Activated CD4-positive, alpha-beta T cell treated with anti-CD3 and anti-CD28 coated beads, Interleukin-2, amount 10 ng/mL, durations not matched to agents 24 days and 14 days (primary cell): ENCODE data around the gene OTOG. TPM values are rescaled to one million over a fixed set of nuclear protein-coding genes. Genes with fewer than 3 reads are reported as not detected.

Source experiments
- DNase-seq: peaks from one replicate; pipeline ENCODE4 v3.0.0; 2022
- H3K27ac Mint-ChIP-seq: one replicate; pipeline ENCODE4 v1.8.0; 2022; ENCODE audit warnings: mild to moderate bottlenecking, mixed read lengths
- H3K27me3 Mint-ChIP-seq: one replicate; pipeline ENCODE4 v1.8.0; 2022; ENCODE audit warnings: mixed read lengths
- H3K36me3 Mint-ChIP-seq: one replicate; pipeline ENCODE4 v1.8.0; 2022; ENCODE audit warnings: low read depth, mild to moderate bottlenecking, mixed read lengths
- H3K4me1 Mint-ChIP-seq: one replicate; pipeline ENCODE4 v1.8.0; 2021; ENCODE audit warnings: mixed read lengths
- H3K4me3 Mint-ChIP-seq: one replicate; pipeline ENCODE4 v1.8.0; 2022; ENCODE audit warnings: mild to moderate bottlenecking, moderate library complexity, mixed read lengths
- H3K9me3 Mint-ChIP-seq: one replicate; pipeline ENCODE4 v1.8.0; 2021; ENCODE audit warnings: mixed read lengths
- intact Hi-C: fragments of 100-400 bp; cut with micrococcal nuclease; formaldehyde crosslinking; loops from one replicate; pipeline ENCODE4 v1.15.1; 2023
- total RNA-seq: library from RNA; stranded (reverse); gene quantifications from 2 replicates; pipeline ENCODE4 v1.2.3, GENCODE V29; 2022

OTOG gene
- total RNA-seq, 1 donor from 2014 or later: not detected

DNA sequence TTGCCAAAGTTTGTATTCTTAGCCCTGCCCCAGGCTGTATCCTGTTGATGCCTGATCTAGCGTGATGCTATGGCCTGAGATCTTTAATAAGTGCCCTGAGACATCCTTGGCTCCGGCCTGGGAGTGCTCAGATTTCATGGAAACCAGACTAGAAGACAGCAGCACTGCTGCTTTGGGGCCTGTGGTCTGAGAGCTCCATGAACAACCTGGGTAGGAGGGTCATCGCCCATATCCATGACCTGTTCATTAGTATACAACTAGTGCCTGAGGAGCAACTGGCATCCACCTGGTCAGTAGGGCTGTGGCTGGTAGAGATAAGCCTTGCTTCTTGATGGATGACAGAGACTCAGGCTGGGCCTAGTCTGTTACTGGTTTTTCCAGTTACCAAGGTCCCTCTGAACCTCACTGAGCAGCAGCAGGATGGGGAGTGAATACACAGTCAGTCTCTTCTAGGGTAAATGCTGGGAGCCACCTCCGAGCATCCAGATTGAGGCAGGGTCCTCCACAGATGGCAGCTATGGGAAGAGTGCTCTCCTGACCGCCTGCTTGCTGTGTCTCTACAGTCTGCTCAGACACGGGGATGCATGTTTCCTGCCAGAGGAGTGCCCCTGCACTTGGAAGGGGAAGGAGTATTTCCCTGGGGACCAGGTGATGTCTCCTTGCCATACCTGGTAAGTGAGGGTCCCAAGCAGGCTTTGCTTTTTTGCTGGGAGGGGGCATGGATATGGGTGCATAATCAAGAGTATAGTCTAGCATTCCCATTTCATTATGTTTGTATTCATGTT is 39.0 kb downstream of the OTOG start:
- DNase-seq: no peak
- H3K4me3 Mint-ChIP-seq: no peak overlapping the region
- no peaks in the 10 kb centered on the region for H3K4me1 Mint-ChIP-seq
- no peaks in the 10 kb centered on the region for H3K9me3 Mint-ChIP-seq
- peaks cover 16% of the 10 kb centered on the region for H3K27me3 Mint-ChIP-seq
- H3K36me3 Mint-ChIP-seq: no peaks in the 10 kb centered on the region
- intact Hi-C loops: no loop called here
- no peak overlapping the region for H3K27ac Mint-ChIP-seq

DNA sequence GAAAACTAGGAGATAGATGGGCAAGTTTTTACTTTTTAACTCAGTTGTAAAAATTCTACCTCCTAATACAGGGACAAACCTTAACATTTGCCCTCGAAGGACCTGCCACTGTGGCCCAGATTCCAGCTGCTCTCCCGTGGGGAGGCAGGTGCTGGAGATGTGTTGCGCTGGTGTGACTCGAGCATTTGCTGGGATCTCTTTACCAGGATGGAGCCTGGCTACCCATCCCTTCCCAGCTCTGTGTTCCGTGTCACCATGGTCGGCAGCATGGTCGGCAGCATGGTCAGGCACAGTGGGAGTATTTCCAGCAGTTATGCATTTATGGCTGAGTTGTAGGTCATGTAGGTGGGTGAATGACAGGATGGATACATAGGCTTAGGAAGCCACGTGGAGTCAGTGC is 41.1 kb downstream of the OTOG start:
- DNase-seq: no peak
- no peak overlapping the region for H3K4me3 Mint-ChIP-seq
- H3K27me3 Mint-ChIP-seq: peaks cover 10% of the 10 kb centered on the region
- no peak overlapping the region for H3K27ac Mint-ChIP-seq
- no peaks in the 10 kb centered on the region for H3K9me3 Mint-ChIP-seq
- no peaks in the 10 kb centered on the region for H3K36me3 Mint-ChIP-seq
- no peaks in the 10 kb centered on the region for H3K4me1 Mint-ChIP-seq
- intact Hi-C loops: no loop called here

DNA sequence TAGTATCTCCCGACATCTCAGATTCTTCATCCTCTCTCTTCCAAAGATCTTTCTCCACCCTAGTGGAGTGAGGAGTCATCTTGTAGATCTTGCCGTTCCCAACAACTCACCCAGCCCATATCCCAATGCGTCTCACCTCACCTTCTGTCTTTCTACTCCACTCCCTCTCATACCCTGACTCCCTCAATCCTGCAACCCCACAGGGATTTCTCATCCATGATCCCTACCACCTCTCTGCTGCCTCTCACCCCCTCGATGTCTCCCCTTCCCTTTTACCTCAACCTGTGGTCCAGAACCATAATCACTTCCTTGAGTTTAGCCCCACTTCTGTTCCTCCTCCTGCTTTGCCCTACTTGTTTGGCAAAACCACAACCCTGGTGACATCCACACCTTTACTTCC is 41.7 kb downstream of the OTOG start:
- Mint-ChIP-seq H3K4me1 (no peaks in the 10 kb centered on the region), H3K27me3 (peaks cover 7% of the 10 kb centered on the region), H3K36me3 (no peaks in the 10 kb centered on the region), H3K27ac (no peak overlapping the region), H3K9me3 (no peaks in the 10 kb centered on the region), H3K4me3 (no peak overlapping the region)
- no peak for DNase-seq
- intact Hi-C loops: no loop called here

DNA sequence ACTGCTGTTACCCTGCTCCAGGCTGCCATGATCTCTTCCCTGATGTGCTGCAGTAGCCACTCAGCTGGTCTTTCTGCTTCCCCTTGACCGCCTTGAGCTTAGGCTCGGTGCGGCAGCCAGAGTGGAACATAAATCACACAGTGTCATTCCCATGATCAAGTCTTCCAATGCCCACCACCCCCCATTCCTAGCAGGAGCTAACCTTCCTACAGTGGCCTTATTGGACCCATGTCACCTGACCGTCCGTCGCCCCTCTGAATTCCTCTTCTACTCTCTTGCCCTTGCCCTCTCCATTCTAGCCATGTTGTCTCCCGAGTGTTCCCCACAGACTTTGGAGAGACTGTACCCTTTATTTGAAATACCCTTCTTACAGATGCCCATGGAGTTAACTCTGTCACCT is 43.4 kb downstream of the OTOG start:
- Mint-ChIP-seq H3K36me3 (no peaks in the 10 kb centered on the region), H3K4me3 (no peak overlapping the region), H3K4me1 (no peaks in the 10 kb centered on the region), H3K27ac (no peak overlapping the region), H3K9me3 (no peaks in the 10 kb centered on the region), H3K27me3 (peaks cover 1% of the 10 kb centered on the region)
- no peak for DNase-seq
- intact Hi-C loops: no loop called here

DNA sequence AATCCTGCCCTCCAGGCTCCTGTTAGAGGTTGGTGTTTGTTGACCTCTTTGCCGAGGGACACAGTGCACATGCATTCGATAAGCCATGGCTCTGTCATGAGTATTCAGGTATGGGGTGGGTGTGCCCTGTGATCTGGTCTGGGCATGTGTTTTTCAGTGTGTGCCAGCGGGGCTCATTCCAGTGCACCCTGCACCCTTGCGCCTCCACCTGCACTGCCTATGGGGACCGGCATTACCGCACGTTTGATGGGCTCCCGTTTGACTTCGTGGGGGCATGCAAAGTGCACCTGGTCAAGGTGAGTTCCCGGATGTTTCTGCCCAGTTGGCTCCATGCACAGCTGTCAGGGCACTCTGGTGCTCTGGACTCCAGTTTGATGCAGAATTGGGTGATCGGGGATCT is 44.2 kb downstream of the OTOG start:
- H3K27me3 Mint-ChIP-seq: no peaks in the 10 kb centered on the region
- no peaks in the 10 kb centered on the region for H3K4me1 Mint-ChIP-seq
- H3K27ac Mint-ChIP-seq: no peak overlapping the region
- H3K4me3 Mint-ChIP-seq: no peak overlapping the region
- no peaks in the 10 kb centered on the region for H3K9me3 Mint-ChIP-seq
- intact Hi-C loops: no loop called here
- H3K36me3 Mint-ChIP-seq: no peaks in the 10 kb centered on the region
- DNase-seq: no peak

DNA sequence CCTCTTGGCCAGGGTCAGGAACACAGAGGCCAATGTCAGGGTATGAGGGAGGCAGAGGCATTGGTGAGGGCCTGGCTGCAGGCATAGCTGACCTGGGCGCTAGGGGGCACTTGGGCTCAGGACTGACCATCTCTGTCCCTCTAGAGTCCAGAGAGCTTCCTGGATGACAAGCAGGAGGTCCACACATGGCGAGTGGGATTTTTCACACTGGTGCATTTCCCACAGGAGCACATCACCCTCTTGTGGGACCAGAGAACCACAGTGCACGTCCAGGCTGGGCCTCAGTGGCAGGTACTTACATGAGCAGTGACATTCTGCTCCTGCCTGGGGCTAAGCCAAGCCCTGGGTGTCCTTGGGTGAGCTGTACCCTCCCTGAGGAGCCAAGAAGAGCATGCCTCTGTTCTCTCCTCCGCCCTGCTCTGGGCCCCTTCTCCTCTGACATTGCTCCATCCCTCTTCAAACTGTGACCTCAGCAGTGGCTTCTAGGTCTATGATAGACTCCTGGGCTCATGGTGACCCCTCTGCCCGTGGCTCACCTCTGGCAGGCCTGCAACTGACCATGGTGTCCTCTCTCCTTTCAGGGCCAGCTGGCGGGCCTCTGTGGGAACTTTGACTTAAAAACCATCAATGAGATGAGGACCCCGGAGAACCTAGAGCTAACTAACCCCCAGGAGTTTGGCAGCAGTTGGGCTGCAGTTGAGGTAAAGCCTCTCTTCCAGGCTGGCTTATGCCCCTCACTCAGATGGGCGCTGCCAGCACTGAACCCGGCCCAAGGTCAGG is 46.6 kb downstream of the OTOG start:
- Mint-ChIP-seq H3K36me3 (no peaks in the 10 kb centered on the region), H3K27ac (no peak overlapping the region), H3K9me3 (no peaks in the 10 kb centered on the region), H3K4me1 (no peaks in the 10 kb centered on the region), H3K27me3 (no peaks in the 10 kb centered on the region), H3K4me3 (no peak overlapping the region)
- intact Hi-C loops: no loop called here
- no peak for DNase-seq

DNA sequence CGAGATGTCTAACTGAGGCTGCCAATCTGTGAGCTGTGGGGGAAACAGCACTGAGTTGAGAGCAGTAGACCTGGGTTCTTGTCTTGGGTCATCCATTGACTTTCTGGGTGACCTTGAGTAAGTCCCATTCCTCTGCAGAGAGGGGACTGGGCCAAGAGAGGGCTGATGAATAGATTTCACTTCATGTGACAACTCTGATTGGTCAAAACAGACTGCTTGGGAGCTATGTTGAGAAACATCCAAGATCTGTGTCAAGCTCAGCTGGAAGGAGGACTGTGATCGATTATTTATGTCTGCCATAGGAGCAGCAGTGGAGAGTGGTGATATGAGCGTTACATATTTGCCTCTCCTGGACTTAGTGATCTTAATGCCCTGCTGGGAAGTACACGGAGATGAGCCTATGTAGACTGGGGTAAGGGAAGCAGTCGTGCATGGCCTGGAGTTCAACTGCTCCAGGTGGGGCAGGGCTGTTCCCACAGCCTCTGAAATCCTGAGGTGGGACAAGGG is 47.7 kb downstream of the OTOG start:
- intact Hi-C loops: no loop called here
- Mint-ChIP-seq H3K27me3 (no peaks in the 10 kb centered on the region), H3K4me1 (no peaks in the 10 kb centered on the region), H3K27ac (no peak overlapping the region), H3K4me3 (no peak overlapping the region), H3K36me3 (no peaks in the 10 kb centered on the region), H3K9me3 (no peaks in the 10 kb centered on the region)
- DNase-seq: no peak

DNA sequence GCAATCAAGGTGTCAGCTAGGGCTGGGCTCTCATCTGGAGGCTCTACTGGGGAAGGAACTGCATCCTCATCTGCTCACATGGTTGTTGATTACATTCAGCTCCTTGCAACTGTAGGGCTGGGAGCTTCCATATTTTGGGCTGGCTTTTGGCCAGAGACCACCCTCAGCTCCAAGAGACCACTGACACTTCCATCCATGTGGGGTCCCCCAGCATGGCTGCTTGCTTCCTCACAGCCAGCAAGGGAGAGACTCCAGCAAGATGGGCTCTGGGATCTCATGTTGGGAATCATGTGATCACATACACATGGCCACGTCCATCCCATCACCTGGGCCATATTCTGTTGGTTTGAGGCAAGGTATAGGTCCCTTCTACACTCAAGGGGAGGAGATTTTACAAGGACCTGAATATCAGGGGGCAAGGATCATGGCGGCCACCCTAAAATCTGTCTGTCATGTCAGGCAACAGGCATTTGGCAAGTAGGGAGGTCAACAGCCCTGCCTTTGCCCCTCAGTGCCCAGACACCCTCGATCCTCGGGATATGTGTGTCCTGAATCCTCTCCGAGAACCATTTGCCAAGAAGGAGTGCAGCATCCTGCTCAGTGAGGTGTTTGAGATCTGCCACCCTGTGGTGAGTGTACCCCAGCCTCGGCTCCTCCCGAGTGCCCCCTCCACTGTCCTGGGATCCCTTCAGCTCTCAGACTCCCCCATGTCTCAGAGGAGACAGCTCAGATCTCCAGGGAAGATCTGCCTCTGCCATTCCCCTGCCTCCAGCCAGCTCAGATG is 48.7 kb downstream of the OTOG start:
- H3K4me3 Mint-ChIP-seq: no peak overlapping the region
- intact Hi-C loops: no loop called here
- H3K36me3 Mint-ChIP-seq: no peaks in the 10 kb centered on the region
- no peak overlapping the region for H3K27ac Mint-ChIP-seq
- no peaks in the 10 kb centered on the region for H3K9me3 Mint-ChIP-seq
- peaks cover under 1% of the 10 kb centered on the region for H3K4me1 Mint-ChIP-seq
- no peak for DNase-seq
- H3K27me3 Mint-ChIP-seq: no peaks in the 10 kb centered on the region

DNA sequence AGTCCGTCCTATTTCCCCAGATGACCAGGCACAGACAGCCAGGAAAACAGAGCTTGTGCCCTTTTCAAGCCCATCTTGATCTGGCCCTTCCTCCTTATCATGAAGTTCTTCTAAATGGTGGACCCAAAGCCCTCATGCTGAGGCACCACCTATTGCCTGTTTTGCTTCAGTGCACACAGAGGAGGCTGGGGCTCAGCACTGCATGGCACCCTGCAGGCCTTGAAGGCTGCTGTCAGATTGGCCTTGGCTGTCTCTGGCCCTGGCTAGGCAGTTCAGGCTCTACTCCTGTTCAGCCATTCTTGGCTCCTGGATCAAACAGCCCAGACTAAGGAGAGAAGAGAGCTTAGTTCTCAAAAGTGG is 49.2 kb downstream of the OTOG start:
- DNase-seq: no peak
- no peaks in the 10 kb centered on the region for H3K36me3 Mint-ChIP-seq
- no peak overlapping the region for H3K4me3 Mint-ChIP-seq
- no peaks in the 10 kb centered on the region for H3K9me3 Mint-ChIP-seq
- intact Hi-C loops: no loop called here
- H3K4me1 Mint-ChIP-seq: peaks cover 6% of the 10 kb centered on the region
- H3K27ac Mint-ChIP-seq: no peak overlapping the region
- no peaks in the 10 kb centered on the region for H3K27me3 Mint-ChIP-seq

DNA sequence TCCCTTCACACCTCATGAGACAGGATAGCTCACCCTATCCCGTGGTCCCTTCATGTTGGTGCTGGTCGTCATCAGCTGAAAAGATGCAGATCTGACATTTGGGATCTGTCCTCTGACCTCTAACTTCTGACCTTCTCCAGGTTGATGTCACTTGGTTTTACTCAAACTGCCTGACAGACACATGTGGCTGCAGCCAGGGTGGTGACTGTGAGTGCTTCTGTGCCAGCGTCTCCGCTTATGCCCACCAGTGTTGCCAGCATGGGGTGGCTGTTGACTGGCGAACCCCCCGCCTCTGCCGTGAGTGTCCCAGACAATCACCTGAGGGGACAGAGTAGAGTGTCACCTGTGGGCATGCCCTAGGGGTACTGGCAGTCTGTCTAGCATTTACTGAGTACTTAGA is 49.7 kb downstream of the OTOG start:
- H3K9me3 Mint-ChIP-seq: no peaks in the 10 kb centered on the region
- intact Hi-C loops: no loop called here
- no peaks in the 10 kb centered on the region for H3K27me3 Mint-ChIP-seq
- H3K4me3 Mint-ChIP-seq: no peak overlapping the region
- H3K4me1 Mint-ChIP-seq: peaks cover 8% of the 10 kb centered on the region
- no peak overlapping the region for H3K27ac Mint-ChIP-seq
- H3K36me3 Mint-ChIP-seq: no peaks in the 10 kb centered on the region
- no peak for DNase-seq

DNA sequence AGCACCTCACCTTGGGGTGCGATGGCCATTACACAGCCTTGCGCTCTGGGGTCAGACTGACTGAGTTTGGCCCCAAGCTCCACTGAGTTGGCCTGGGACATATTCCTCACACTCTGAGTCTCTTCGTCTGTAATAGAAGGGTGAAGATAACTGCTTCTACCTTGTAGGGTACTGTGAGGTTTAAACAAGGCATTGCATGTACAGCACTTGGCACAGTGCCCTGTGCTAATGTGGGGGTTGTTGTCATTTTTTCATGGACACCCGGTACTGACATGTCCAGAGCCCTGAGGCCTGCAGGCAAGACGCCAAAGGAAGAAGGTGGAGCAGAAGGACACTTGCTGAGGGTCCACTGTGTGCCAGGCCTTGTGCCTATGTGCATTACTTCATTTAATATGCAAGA is 50.7 kb downstream of the OTOG start:
- Mint-ChIP-seq H3K9me3 (no peaks in the 10 kb centered on the region), H3K4me3 (no peak overlapping the region), H3K27ac (no peak overlapping the region), H3K36me3 (no peaks in the 10 kb centered on the region), H3K27me3 (no peaks in the 10 kb centered on the region), H3K4me1 (peaks cover 8% of the 10 kb centered on the region)
- intact Hi-C loops: no loop called here
- DNase-seq: no peak

DNA sequence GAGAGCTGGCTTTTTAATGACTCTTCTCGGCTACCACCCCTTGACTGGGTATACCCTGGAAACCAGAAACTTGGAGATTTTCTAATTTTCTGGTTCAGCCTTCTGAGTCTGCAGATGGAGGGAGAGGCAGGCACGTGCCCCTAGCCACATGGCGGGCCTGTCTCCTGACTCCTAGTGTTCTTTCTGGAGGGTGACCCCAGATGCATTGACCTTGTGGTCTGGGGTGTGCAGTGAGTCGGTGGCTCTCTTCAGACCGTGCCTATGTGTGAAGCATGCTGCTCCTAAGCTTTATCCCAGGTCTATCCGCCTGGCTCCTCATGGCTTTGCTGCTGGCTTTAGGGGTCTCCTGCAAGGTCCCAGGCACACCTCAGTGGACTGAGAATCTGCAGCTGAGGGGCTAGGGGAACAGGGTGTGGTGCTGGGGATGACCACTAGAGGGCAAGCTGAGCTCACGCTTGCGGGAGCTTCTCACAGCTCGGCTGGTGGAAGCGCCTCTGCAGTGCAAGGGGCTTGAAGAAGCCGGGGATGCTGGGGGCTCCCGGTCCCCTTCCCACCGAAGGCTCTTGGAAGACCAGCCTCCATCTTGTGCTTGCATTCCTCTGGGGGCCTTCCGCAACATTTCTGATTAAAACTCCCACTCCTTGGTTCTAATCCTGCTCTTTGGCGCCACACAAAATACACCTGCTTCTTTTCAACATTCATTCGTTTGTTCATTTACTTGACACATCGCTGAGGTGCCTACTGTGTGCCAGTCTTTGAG is 51.8 kb downstream of the OTOG start:
- Mint-ChIP-seq H3K4me3 (no peak overlapping the region), H3K27ac (no peak overlapping the region), H3K27me3 (no peaks in the 10 kb centered on the region), H3K9me3 (no peaks in the 10 kb centered on the region), H3K36me3 (no peaks in the 10 kb centered on the region), H3K4me1 (peaks cover 8% of the 10 kb centered on the region)
- intact Hi-C loops: loop anchor here (1.0 kb wide), 3 partner anchors 131 to 380 kb away; partner anchors contain the start of gene KCNC1
- peak; percentile 90 for DNase-seq

DNA sequence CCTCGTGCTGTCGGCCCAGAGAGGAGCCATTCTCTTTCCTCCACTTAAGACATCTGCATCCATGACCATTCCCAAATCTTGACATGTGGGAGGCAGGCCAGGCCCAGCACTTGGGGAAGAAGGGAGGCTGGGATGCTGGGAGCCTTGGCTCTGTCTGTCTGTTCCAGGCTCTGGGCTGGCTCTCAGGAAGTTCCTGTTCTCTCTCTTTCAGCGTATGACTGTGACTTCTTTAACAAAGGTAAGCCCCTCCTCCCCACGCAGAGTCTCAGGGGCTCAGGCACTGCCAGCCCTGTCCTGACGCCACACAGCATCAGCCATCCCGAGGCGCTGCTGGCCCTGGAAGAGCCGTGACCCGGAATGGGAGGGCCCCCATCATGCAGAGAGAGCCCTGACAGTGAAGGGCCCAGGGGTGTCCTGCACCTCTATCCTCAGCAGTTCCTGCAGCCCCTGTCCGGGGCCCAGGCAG is 52.4 kb downstream of the OTOG start:
- DNase-seq: peak; percentile 49

More for the DNA sequence above, 52.4 kb downstream of the OTOG start:
- Mint-ChIP-seq H3K27ac (no peak overlapping the region), H3K27me3 (no peaks in the 10 kb centered on the region), H3K36me3 (no peaks in the 10 kb centered on the region), H3K4me1 (peaks cover 8% of the 10 kb centered on the region), H3K4me3 (no peak overlapping the region), H3K9me3 (no peaks in the 10 kb centered on the region)
- intact Hi-C loops: loop anchor here (1.0 kb wide), 3 partner anchors 131 to 380 kb away; partner anchors contain the start of gene KCNC1
